ENCODE results near the gene KIZ.
"Not testable (repeated sequence)": the region's sequence is repeated elsewhere in the genome, so short reads cannot be mapped to it uniquely, and the experiment has no call there.

Gene KIZ

DNA sequence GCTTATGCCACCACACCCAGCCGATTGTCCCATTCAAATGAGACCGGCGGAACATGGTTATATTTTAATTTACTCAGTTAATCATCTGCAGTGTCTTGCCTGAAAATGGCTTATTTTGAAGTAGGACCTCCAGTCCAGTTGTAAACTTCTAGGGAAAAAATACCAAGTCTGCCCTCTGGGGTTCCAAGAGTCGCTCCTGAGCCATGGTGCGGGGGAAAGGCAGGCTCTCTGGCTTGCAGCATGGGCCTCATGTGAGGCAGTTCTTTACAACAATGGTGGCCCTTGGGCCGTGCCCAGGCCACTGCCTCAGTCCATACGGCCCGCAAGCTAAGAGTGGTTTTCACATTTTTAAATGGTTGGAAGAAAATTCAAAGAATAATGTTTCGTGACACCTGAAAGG is 114.5 kb downstream of the KIZ start:
- TF ChIP-seq, protein P1, sequence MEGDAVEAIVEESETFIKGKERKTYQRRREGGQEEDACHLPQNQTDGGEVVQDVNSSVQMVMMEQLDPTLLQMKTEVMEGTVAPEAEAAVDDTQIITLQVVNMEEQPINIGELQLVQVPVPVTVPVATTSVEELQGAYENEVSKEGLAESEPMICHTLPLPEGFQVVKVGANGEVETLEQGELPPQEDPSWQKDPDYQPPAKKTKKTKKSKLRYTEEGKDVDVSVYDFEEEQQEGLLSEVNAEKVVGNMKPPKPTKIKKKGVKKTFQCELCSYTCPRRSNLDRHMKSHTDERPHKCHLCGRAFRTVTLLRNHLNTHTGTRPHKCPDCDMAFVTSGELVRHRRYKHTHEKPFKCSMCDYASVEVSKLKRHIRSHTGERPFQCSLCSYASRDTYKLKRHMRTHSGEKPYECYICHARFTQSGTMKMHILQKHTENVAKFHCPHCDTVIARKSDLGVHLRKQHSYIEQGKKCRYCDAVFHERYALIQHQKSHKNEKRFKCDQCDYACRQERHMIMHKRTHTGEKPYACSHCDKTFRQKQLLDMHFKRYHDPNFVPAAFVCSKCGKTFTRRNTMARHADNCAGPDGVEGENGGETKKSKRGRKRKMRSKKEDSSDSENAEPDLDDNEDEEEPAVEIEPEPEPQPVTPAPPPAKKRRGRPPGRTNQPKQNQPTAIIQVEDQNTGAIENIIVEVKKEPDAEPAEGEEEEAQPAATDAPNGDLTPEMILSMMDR (IDR thresholded peaks at IDR 0.05; ENCODE audit: borderline replicate concordance, insufficient read depth, low read depth, low read length): no peak
- H3K4me3 ChIP-seq (ENCODE audit: low read depth, low read length): no peak overlapping the region

DNA sequence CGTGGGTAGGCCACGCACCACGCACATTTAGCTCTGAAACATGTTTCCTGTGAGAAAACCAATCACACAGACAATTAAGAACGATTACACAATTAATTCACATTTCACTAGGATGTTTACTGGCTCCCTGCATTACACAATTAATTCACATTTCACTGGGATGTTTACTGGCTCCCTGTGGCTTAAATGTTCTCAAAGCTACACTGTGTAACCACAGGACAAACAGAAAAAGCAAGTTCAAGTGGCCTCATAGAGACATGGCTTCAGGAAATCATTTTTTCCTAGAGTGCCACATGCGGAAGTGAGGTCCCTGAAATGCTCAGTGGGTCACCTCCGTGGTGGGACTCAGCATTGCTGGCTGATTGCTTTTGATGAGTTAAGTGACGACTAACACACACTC is 115.5 kb downstream of the KIZ start:
- TF ChIP-seq, protein P1 (IDR thresholded peaks at IDR 0.05; ENCODE audit: borderline replicate concordance, insufficient read depth, low read depth, low read length): no peak
- H3K4me3 ChIP-seq (ENCODE audit: low read depth, low read length): no peak overlapping the region

DNA sequence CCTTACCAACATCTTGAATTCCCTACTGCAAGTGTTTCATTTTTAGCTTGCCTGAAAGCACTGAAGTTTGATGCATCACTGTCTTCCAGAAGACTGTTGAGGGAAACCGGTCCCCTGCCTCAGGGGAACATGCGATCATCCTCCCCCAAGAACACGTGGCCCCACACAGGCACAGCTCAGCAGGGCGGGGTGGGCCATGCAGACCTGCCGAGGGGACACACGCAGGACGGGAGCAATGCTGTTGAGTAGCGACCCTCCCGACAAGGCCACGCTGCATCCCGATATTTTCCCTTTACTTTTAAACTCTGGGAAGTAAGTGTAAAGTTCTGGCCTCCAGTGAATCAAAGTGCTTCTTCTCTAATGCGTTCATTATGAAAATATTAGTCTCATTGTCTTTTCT is 117.9 kb downstream of the KIZ start:
- H3K4me3 ChIP-seq (ENCODE audit: low read depth, low read length): no peak overlapping the region
- TF ChIP-seq, protein P1 (IDR thresholded peaks at IDR 0.05; ENCODE audit: borderline replicate concordance, insufficient read depth, low read depth, low read length): no peak

GRCh38 chr20:21244808-21245207 is 118.9 kb downstream of the KIZ start:
- TF ChIP-seq, protein P1 (IDR thresholded peaks at IDR 0.05; ENCODE audit: borderline replicate concordance, insufficient read depth, low read depth, low read length): no peak
- H3K4me3 ChIP-seq (ENCODE audit: low read depth, low read length): no peak overlapping the region

DNA sequence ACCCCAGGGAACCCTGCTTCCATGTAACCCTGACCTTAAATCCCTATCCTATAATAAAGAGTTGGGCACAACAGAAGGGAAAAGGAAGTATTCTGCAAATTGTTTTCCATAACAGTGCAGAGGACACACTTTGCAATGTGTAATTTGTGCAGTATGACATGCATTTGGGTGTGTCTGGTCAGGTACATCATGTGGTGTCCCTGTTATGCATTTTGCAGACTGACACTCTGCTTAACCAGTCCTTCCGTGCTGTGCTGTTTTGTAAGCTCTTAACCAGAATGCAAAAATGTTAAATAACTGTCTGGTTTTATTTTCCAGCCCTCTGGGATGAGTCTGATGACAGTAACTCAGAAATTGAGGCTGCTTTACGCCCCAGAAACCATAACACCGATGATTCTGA is 120.3 kb downstream of the KIZ start:
- TF ChIP-seq, protein P1 (IDR thresholded peaks at IDR 0.05; ENCODE audit: borderline replicate concordance, insufficient read depth, low read depth, low read length): no peak
- no peak overlapping the region for H3K4me3 ChIP-seq (ENCODE audit: low read depth, low read length)

- not testable (repeated sequence) for H3K4me3 ChIP-seq (ENCODE audit: low read depth, low read length)
Observed at GRCh38 chr20:21247603-21248095, 121.8 kb downstream of the KIZ start.

DNA sequence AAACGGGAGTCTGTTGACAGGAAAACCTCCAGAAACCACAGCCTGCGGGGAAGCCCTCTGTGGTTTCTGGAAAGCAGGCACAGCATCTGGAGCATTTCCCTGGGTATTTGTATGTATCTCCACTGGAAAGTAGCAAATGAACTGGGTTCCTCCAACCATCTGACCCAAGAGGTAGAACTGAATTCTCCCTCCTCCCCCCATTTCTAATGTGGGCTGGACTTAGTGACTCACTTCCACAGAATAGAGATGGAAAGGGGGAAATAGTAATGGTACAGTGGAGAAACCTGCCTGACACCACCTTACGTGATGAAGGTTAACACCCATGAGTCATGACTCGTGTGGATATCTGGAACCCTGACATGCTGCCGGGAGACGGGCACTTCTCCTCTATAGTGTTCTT is 125.4 kb downstream of the KIZ start:
- TF ChIP-seq, protein P1 (IDR thresholded peaks at IDR 0.05; ENCODE audit: borderline replicate concordance, insufficient read depth, low read depth, low read length): no peak
- no peak overlapping the region for H3K4me3 ChIP-seq (ENCODE audit: low read depth, low read length)

DNA sequence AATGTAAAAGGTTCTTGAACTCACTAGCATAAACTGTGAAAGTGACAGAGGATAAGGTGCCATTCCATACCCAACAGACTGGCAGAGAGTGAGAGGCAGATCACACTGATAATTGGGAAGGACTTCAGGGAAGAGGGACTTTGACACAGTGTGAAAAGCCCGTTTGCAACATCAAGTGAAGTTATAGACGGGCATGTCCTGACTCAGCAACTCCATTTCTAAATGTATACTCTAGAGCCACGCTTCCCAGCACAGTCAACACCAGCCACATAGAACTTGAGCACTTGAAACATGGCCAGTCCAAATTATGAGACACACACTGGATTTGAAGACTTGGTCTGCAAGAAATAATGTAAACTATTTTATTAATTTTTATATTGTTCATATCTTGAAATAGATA is 131.3 kb downstream of the KIZ start:
- TF ChIP-seq, protein P1 (IDR thresholded peaks at IDR 0.05; ENCODE audit: borderline replicate concordance, insufficient read depth, low read depth, low read length): no peak
- H3K4me3 ChIP-seq (ENCODE audit: low read depth, low read length): no peak overlapping the region

Measured in GM12875 (cell line).